ENCODE results near the gene HACD2.
"Not testable (repeated sequence)": the region's sequence is repeated elsewhere in the genome, so short reads cannot be mapped to it uniquely, and the experiment has no call there.

The HACD2 gene

GRCh38 chr3:123611082-123611481 is 26.2 kb upstream of the HACD2 start:
- DNase-seq, result no peak

GRCh38 chr3:123610331-123610730 is 25.5 kb upstream of the HACD2 start:
- no peak for DNase-seq

GRCh38 chr3:123609063-123609462 is 24.2 kb upstream of the HACD2 start:
- no peak for DNase-seq

GRCh38 chr3:123608263-123608937 is 23.5 kb upstream of the HACD2 start:
- DNase-seq, result no peak

GRCh38 chr3:123606527-123606926 is 21.7 kb upstream of the HACD2 start:
- no peak for DNase-seq

- DNase-seq, result no peak
Observed at GRCh38 chr3:123605789-123606234, 21.0 kb upstream of the HACD2 start.

GRCh38 chr3:123603153-123603552 is 18.3 kb upstream of the HACD2 start:
- DNase-seq, result not testable (repeated sequence)

GRCh38 chr3:123602325-123602724 is 17.5 kb upstream of the HACD2 start:
- no peak for DNase-seq

- DNase-seq, result not testable (repeated sequence)
Observed at GRCh38 chr3:123600863-123601262, 16.0 kb upstream of the HACD2 start.

GRCh38 chr3:123597561-123597960 is 12.7 kb upstream of the HACD2 start:
- no peak for DNase-seq

- DNase-seq, result no peak
Observed at GRCh38 chr3:123595396-123596180, 10.7 kb upstream of the HACD2 start.

GRCh38 chr3:123593381-123593780 is 8.5 kb upstream of the HACD2 start:
- no peak for DNase-seq

- no peak for DNase-seq
Observed at GRCh38 chr3:123590685-123591450, 6.0 kb upstream of the HACD2 start.

GRCh38 chr3:123587401-123587800 is 2.5 kb upstream of the HACD2 start:
- DNase-seq, result no peak

GRCh38 chr3:123586968-123587367 is 2.1 kb upstream of the HACD2 start:
- no peak for DNase-seq

- peak; percentile 61 for DNase-seq
Observed at GRCh38 chr3:123586131-123586530, 1.3 kb upstream of the HACD2 start.

- no peak for DNase-seq
Observed at GRCh38 chr3:123584284-123584987, 417 bp downstream of the HACD2 start.

GRCh38 chr3:123583561-123583960 is 1.3 kb downstream of the HACD2 start:
- DNase-seq, result no peak

- no peak for DNase-seq
Observed at GRCh38 chr3:123582315-123582714, 2.5 kb downstream of the HACD2 start.

- DNase-seq, result no peak
Observed at GRCh38 chr3:123576122-123576521, 8.7 kb downstream of the HACD2 start.

GRCh38 chr3:123571973-123572365 is 12.9 kb downstream of the HACD2 start:
- DNase-seq, result no peak

- no peak for DNase-seq
Observed at GRCh38 chr3:123571264-123571972, 13.4 kb downstream of the HACD2 start.

Data from activated CD8-positive, alpha-beta memory T cell treated with anti-CD3 and anti-CD28 coated beads, Interleukin-2, amount 50 U/mL, for 48 hours (primary cell).